DND-41 (cell line): ENCODE measurements around the gene CPLX1.

Experiments
- CTCF ChIP-seq: IDR thresholded peaks from 2 replicates; pipeline ENCODE4 v1.5.1; 2012; ENCODE audit warnings: borderline replicate concordance, low read length, moderate library complexity, mild to moderate bottlenecking; ENCODE audit not compliant: poor library complexity, severe bottlenecking; ENCODE audit errors: extremely low read depth
- EZH2 ChIP-seq: IDR thresholded peaks from 3 replicates; pipeline ENCODE4 v1.6.1; 2012; ENCODE audit warnings: borderline replicate concordance, low read depth, mild to moderate bottlenecking, moderate library complexity, low read length, inconsistent platforms; ENCODE audit not compliant: severe bottlenecking

GRCh38 chr4:854356-854755 lies 28.4 kb upstream of the CPLX1 start:
- TF ChIP-seq EZH2 (no peak), CTCF (no peak)
